ENCODE measurements around the gene CALCOCO1.
"Not testable (repeated sequence)": the region's sequence is repeated elsewhere in the genome, so short reads cannot be mapped to it uniquely, and the experiment has no call there.

CALCOCO1 gene

DNA sequence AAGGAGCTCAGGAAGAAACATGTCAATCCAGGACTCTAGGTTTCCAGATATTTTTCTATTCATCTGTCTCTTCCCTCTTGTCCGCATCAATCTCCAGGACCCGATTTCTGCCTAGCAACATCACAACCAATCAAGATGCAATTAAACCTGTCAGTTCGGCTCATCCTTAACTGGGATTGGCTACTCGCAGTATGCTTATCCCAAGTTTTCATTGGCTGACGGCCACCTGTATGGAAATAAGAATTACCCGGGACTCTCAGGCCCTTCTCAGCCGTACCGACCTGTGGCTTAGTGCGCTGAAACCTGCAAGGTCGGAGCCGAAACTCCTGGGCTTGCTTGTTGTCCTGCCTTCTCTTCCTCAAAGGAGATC, 31.0 kb downstream of the CALCOCO1 start:
- no peak for DNase-seq

GRCh38 chr12:53695152-53696145, 31.8 kb downstream of the CALCOCO1 start:
- peak; percentile 23 for DNase-seq

- DNase-seq = no peak
These were observed 32.5 kb downstream of the CALCOCO1 start for GRCh38 chr12:53694756-53695151.

DNA sequence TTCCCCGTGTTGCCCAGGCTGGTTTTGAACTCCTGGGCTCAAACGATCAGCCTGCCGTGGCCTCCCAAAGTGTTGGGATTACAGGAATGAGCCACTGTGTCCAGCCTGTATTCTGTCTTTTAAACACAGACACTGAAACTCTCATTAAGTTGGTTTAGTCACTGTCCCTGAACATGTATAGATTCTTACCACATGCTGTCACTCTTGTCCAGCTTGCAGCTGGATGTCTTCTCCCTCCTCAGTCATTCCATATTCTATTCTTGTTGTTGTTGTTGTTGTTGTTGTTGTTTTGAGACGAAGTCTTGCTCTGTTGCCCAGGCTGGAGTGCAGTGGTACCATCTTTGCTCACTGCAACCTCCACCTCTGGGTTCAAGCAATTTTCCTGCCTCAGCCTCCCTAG, 39.1 kb downstream of the CALCOCO1 start:
- no peak for DNase-seq

- no peak for DNase-seq
These were observed 40.8 kb downstream of the CALCOCO1 start for GRCh38 chr12:53686436-53686835.

- no peak for DNase-seq
These were observed 42.5 kb downstream of the CALCOCO1 start for GRCh38 chr12:53684654-53685220.

- no peak for DNase-seq
These were observed 43.3 kb downstream of the CALCOCO1 start for GRCh38 chr12:53683983-53684382.

DNA sequence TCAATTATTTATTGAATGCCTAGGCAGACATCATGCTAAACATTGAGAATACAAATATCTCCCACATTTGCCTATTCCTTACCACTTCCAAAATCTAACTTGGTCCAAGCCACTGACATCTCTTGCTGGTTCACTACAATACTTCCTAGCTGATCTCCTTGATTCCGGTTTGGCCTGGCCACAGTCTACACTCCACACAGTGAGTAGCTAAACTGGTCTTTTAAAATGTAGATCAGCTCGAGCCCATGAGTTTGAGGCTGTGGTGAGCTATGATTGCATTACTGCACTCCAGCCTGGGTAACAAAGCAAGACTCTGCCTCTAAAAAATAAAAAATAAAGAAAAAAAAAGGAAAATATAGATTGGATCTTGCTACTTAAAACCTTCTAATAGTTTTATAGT, 43.8 kb downstream of the CALCOCO1 start:
- no peak for DNase-seq

DNA sequence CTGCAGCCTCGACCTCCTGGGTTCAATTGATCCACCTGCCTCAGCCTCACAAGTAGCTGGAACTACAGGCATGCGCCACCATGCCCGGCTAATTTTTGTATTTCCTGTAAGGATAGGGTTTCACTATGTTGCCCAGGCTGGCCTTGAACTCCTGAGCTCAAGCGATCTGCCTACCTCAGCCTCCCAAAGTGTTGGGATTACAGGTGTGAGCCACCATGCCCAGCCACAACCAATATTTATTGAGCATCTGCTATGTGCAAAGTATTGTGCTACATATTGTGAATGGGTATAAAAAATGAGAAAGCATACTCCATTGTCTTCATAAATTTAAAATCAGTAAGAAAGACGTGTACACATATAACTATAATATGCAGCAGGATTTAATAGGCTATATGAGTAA, 47.2 kb downstream of the CALCOCO1 start:
- not testable (repeated sequence) for DNase-seq

DNA sequence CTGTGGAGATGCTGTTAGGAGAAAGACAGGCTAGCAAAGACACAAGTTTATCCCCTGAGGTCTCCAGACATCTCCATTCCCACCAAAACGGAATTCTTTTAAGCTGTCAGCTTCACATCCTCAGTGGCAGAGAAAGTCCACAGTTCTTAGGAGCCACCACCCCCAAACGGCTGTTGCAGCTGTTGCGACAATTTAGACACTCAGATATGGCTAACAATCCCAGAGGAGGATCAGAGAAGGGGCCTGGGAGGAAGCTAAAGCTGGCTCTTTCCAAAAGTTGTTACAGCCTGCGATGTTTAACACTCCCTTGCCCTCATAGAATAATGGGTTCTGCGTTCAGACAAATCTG, 49.5 kb downstream of the CALCOCO1 start:
- no peak for DNase-seq

GRCh38 chr12:53677016-53677799, 50.0 kb downstream of the CALCOCO1 start:
- DNase-seq = no peak

DNA sequence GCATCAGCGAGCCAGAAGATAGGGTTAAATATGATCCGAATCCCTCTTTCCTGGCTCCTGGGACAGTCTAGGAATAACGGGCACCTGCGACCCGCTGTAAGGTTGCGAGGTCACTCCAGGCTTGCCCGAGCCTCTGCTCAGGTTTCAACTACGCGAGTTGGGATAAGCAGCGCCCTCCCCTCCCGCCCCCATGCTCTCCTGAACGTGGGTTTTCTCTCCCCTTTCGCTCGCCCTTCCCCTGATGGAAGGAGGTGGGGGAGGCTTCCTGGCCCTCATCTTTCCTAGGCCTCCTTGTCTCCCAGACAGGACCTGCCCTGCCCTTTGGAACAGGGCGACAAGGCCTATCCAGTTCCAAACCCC, 50.6 kb downstream of the CALCOCO1 start:
- no peak for DNase-seq

DNA sequence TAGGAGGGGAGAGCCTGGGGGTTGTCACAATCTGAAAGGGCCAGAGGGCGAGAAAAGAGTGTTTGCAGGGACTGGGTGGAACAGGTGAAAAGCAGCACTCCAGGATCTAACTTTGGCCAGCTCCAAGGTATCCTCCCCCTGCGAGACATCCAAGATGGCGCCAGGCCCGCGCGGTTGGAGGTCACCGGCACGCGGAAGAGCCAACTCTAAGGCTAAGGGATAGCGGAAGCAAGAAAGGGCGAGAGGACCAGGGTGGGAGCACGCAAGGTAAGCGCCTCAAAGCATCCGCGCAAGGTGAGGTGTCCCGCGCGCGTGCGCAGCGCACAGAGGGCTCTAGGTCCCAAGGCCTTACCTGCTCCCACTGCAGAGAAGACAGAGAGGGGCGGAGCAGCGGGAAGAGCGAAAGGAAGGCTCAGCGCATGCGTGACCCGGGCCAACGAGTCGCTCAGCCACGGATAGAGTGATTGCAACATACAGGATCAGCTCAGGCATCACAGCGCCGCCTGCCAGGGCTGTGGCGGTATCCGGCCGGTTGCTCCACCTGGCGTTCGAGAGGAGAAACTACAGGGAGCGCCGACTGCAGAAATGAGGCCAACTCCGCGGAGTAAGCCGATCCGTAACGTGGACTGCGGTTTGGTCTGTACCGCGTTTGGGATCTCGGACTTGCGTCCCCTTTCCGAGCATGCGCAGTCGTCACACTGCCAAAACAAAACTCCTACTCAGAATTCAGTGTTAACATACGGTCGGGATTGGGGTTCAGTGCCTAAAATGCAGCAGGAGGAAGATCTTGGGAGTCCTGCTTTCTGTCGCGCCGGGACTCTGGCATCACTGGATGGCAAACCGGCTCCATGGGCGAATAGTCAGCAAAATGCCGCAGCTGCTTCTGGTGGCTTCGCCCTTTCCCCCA, 51.3 kb downstream of the CALCOCO1 start, which contains the start of gene ATP5MC2:
Gene ATP5MC2, minus strand, starts transcription at position 383 of the 907 bp plus-strand sequence. CDS start 3,469 bp downstream, outside the sequence.
- DNase-seq = peak; percentile 93

GRCh38 chr12:53674977-53675700, 52.1 kb downstream of the CALCOCO1 start:
- no peak for DNase-seq

DNA sequence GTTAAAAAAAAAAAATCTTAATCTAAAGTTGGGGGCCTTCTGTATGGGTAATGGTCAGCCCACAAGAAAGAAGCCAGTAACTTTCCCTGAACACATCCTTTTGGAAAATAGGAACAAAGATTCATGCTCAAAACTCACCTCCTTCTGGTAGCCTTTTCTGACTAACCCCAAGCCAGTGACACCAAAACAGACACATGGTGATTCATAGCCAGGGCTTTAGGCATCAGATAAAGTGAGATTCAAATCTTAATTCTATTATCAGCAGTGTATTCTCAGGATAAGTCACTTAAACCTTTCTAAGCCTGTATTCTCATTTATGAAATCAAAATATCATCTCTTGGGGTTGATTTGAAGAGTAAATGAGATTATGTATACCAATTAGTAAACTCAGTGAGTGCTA, 56.3 kb downstream of the CALCOCO1 start:
- no peak for DNase-seq

- DNase-seq = no peak
These were observed 56.9 kb downstream of the CALCOCO1 start for GRCh38 chr12:53670308-53670707.

GRCh38 chr12:53667080-53667479, 60.2 kb downstream of the CALCOCO1 start:
- DNase-seq = no peak

GRCh38 chr12:53664936-53665335, 62.3 kb downstream of the CALCOCO1 start:
- no peak for DNase-seq

GRCh38 chr12:53664191-53664590, 63.1 kb downstream of the CALCOCO1 start:
- DNase-seq = no peak

GRCh38 chr12:53660041-53660440, 67.2 kb downstream of the CALCOCO1 start:
- DNase-seq = no peak

DNA sequence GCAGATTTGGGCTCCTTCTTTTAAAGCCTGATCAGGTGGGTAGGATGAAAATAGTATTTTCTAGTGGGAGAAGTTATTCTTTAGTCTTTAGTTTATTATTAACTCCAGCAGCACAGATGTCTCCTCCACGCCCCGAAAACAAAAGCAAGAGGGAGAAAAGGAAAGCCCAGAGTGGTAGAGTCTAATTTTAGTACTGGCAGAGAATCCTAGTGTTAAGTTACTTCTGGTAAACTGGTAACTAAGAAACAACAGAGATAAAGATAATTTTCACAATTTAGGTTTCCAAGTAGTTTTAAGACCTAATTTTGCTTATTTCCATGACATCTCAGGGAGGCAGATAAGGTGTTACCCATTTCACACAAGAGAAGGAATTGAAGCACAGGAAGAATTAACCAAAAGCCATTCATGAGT, 67.7 kb downstream of the CALCOCO1 start:
- no peak for DNase-seq

All from activated T-cell treated with anti-CD3 and anti-CD28 coated beads for 4 hours (primary cell).